GM20000 (cell line): ENCODE data around the gene ATP6V0C.

Source experiments
- DNase-seq: peaks from one replicate; pipeline ENCODE4 v3.0.0; 2012; ENCODE audit warnings: low spot score
- CTCF ChIP-seq: IDR thresholded peaks from 2 replicates; pipeline ENCODE4 v1.5.1; 2012; ENCODE audit warnings: mild to moderate bottlenecking, control low read depth; ENCODE audit errors: extremely low read depth, missing control alignments

Gene ATP6V0C

DNA sequence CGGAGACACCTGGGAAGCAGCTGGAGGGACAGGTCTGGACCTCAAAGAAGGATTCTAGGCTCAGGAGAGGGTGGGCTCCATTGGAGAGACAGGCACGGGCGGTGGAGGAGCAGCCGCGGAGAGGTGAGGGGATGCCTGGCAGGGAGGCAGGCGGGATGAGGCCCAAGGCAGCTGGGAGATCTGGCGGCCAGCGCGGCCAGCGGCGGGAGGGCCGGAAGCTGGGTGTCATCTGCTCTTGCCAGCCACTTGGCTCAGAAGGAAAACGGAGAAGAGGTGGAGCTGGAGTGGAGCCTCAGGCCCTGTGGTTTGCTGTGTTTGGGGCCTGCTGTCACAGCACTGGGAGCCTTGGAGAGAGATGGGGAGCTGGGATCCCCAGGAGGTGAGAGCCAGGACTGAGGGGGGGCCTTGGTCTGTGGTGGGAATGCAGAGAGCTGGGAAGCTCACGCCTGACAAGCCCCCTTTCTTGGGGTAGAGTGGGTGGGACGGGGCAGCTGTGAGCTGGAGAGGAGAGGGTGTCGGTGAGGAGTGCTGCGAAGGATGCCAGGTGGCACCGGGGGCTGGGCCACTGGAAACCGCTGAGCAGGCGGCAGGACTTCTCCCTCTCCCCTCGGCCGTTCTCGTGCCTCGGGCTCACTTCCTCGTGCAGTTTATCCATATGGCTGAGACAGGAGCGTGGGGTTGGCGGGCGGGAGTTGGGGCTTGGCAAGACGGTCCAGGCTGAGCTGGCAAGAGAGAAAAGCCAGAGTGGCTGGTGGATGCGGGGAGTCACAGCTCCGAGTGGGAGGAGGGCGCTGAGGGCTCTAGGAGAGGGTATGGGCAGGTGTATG lies 30.8 kb upstream of the ATP6V0C start:
- DNase-seq = no peak
- no peak for TF ChIP-seq CTCF

DNA sequence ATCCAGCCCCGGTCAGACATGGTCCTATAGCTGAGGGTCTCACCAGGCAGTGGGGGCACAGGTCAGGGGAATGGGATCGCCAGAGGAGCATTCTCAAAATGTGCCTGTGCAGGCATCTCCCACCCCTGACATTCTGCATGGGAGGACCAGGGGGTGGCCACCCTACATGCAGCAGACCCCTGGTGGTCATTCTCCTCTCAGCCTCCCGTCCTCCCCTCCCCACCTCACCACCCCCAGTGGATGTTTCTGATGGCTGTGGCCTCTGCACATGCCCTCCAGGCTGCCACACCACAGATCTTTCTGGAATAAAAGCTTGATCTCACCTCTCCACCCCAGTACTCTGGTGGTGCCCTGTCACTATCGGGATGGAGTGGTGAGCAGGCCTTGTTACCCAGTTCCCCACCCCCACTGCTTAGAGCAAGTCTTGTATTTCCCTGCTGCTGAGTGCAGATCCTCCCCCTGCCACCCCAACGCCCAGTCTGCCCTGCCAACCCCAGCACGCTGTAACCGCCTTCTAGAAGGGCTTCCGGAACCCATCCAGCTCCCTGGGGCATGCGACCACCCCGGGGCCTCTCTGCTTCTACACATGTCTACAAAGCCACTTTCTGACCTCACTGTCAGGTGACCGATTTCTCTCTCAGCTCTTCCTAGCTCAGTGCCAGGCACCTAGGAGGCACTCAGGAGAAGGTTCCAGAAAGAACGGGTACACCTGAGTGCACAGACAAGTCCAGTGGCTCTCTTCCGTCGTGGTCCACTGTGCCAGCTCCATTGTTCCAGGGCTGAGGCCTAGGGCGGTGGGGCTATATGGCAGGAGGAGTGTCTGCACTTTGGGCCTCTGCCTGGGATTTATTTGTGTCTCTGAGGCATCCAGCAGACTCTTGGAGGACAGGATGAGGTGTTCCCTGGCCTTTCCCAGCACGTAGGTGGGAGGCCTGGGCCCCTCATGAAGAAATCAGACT lies 29.5 kb upstream of the ATP6V0C start:
- no peak for TF ChIP-seq CTCF
- DNase-seq = no peak

DNA sequence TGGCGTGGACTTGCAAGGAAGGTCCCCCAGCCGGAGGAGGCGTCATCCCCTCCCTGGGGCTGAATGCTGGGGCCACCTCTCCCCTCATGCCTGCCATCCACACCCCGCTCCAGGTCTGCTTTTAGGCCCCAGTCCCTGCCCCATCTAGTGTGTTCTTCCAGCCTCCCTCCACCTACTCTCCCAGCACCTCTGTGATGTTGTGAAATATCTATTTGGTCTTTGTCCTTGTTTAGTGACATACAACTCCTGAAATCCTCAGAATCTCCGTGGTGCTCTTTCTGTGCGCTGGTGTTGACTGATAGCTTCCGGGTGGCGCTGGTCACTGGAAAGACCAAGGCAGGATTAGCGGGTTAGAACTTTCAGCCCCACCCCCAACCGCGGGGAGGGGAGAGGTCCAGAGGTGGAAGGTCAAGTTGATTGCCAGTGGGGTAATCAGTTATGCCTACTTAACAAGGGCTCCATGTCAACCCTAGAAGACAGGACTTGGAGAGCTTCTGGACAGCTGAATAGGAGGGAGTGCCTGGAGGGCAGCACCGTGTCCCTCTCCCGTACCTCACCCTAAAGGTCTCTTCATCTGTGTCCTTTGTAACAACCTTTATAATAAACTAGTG lies 28.7 kb upstream of the ATP6V0C start:
- DNase-seq = no peak
- no peak for TF ChIP-seq CTCF

GRCh38 chr16:2485811-2486507 lies 27.8 kb upstream of the ATP6V0C start:
- no peak for DNase-seq
- no peak for TF ChIP-seq CTCF

DNA sequence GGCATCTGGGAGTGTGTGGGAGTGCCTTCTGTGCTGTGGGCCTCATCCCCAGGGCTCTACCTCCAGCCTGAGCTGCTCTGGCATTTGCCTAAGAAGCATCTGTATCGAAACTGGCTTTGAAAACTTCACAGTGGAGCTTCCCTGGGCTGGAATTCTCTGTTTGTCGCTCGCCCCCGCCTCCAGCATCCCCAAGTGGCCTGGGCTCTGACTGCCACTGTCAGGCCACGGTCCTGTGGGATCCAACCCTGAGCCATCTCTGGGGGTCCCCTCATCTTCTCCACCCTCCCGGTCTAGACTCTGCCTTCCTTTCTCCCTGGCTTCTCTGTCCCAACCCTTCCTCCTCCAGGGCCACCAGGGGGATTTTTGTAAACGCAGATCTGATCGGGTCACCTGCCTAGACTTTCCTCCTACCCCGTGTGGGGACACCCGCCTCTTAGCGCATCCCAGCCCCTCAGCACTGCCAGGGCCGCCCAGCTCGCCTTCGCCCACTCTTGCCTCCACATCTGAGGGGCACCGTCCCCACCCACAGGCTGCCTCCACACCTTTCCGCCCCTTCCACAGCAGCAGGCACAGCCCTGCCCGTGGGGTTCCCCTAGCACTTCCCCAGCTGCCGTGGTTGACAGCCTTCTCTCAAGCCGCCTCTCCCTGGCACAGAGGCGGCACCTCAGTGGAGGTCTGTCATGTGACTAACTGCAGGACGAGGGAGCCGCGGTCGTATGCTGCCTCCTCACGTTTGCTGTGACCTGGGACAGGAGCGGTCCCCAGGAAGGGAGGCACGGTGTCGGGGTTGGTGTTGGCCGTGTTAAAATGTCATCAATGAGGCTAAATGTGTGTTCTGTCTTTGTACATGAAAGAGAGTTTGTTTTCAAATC lies 26.9 kb upstream of the ATP6V0C start:
- TF ChIP-seq CTCF = peak; percentile 40
- peak; percentile 85 for DNase-seq

- no peak for DNase-seq
- TF ChIP-seq CTCF = no peak
Measured at GRCh38 chr16:2487517-2487842, 26.3 kb upstream of the ATP6V0C start.
